NB4 (cell line): ENCODE results near the gene SGSH.

Experiments used
- CTCF ChIP-seq: IDR thresholded peaks from one replicate; pipeline ENCODE4 v1.5.1; 2012; ENCODE audit warnings: low read depth, low read length
- MAX ChIP-seq: IDR thresholded peaks from 2 replicates; pipeline ENCODE4 v1.6.1; 2011; ENCODE audit warnings: low read depth, low read length
- POLR2A ChIP-seq: IDR thresholded peaks from 2 replicates; pipeline ENCODE4 v1.6.1; 2011; ENCODE audit warnings: mild to moderate bottlenecking; ENCODE audit not compliant: insufficient read length; ENCODE audit errors: extremely low read depth

- TF ChIP-seq POLR2A (no peak), CTCF (no peak), MAX (no peak)
Measured at GRCh38 chr17:80247561-80247960, 27.4 kb upstream of the SGSH start.
